Gastrocnemius medialis (tissue), 4 donors: ENCODE results near the gene GOLGB1.

Source experiments
- POLR2A ChIP-seq, 2 donors: fragments of 450-650 bp; IDR thresholded peaks; one replicate each; pipeline ENCODE4 v1.6.1; 2017; ENCODE audit warnings: antibody characterized with exemption in 2 of 2, mild to moderate bottlenecking in 2 of 2, moderate library complexity in 2 of 2
- TF ChIP-seq, protein P1 (sequence below), 5 experiments: fragments of 450-650 bp in 3 of 5; fragments of 200-600 bp in 2 of 5; sonication (generic) in 2 of 5; IDR thresholded peaks in 4 of 5; conservative IDR thresholded peaks in 1 of 5; 1 replicate in 4 of 5; 2 replicates in 1 of 5; pipeline ENCODE4 v1.5.1; 2016 to 2019; ENCODE audit warnings: antibody characterized with exemption in 5 of 5, mild to moderate bottlenecking in 3 of 5, moderate library complexity in 3 of 5

DNA sequence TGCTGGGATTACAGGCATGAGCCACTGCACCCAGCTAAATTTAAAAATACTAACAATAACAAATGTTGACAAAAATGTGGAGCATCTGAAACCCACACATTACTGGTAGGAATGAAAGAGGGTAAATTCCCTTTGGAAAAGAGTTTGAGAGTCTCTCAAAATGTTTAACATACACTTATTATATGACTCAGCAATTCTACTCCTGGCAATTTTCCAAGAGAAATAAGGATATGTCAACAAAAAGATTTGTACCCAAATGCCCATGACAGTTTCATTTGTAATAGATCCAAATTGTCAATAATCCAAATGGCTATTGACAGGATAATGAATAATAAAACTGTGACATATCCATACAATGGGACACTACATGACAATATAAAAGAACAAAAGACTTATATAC, 97.9 kb downstream of the GOLGB1 start:
- TF ChIP-seq, protein P1, sequence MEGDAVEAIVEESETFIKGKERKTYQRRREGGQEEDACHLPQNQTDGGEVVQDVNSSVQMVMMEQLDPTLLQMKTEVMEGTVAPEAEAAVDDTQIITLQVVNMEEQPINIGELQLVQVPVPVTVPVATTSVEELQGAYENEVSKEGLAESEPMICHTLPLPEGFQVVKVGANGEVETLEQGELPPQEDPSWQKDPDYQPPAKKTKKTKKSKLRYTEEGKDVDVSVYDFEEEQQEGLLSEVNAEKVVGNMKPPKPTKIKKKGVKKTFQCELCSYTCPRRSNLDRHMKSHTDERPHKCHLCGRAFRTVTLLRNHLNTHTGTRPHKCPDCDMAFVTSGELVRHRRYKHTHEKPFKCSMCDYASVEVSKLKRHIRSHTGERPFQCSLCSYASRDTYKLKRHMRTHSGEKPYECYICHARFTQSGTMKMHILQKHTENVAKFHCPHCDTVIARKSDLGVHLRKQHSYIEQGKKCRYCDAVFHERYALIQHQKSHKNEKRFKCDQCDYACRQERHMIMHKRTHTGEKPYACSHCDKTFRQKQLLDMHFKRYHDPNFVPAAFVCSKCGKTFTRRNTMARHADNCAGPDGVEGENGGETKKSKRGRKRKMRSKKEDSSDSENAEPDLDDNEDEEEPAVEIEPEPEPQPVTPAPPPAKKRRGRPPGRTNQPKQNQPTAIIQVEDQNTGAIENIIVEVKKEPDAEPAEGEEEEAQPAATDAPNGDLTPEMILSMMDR (IDR thresholded peaks at IDR 0.05 in 4 of 5, conservative IDR thresholded peaks at IDR 0.05 in 1 of 5): no peak
- no peak for TF ChIP-seq POLR2A (IDR thresholded peaks at IDR 0.05)
